SK-MEL-5 (cell line): ENCODE results near the gene C5orf58. TPM values are rescaled to one million over a fixed set of nuclear protein-coding genes. Genes with fewer than 3 reads are reported as not detected.
A peak's percentile ranks its signal among the peaks of the same experiment; 100 is the strongest.
"Not testable (repeated sequence)": the region's sequence is repeated elsewhere in the genome, so short reads cannot be mapped to it uniquely, and the experiment has no call there.

Experiments used
- DNase-seq: peaks from one replicate; pipeline ENCODE4 v3.0.0-alpha.2; 2016; ENCODE audit warnings: low read depth, low spot score
- in situ Hi-C: cut with HindIII; loops from 2 replicates; pipeline ENCODE4 v1.10.0; 2016; ENCODE audit warnings: low sequenced_read_pairs, high pct_unique_total_duplicates, low pct_unique_long_range_greater_than_20kb
- total RNA-seq: library from RNA; depleted of rRNA; stranded (reverse); fragments of >200 nt; shearing (Covaris generic); gene quantifications from 2 replicates; pipeline ENCODE4 v1.2.3, GENCODE V29; 2014

C5orf58 gene
- total RNA-seq, 1 experiment from 2014 or later = not detected

DNA sequence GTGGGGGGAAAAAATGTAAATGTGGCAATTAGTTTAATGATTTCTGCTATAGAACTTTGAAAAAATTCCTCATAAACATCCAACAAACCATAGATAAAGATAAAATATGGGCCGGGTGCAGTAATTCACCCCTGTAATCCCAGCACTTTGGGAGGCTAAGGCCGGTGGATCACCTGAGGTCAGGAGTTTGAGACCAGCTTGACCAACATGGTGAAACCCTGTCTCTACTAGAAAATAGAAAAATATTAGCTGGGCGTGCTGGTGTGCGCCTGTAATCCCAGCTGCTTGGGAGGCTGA, 16.1 kb downstream of the C5orf58 start:
- DNase-seq, in situ Hi-C loops: not testable (repeated sequence)

DNA sequence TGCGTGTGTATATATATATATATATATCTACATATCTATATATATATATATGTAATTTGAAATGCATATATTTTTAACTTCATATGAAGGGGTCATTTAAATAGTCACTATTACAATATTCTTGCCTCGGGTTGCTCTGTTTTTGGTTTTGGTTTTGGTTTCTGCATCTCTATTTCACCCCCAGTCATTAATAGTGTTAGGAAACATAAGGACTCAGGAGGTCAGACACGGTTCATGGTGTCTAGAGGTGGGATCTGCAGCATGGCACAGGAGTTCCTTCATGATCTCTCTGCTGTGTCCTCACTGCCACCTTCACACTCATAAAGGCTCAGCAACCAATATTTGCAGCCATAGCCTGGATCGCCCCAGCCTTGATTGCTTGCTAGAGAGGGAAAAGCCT, 16.6 kb downstream of the C5orf58 start:
- in situ Hi-C loops = no loop called here
- DNase-seq = no peak

DNA sequence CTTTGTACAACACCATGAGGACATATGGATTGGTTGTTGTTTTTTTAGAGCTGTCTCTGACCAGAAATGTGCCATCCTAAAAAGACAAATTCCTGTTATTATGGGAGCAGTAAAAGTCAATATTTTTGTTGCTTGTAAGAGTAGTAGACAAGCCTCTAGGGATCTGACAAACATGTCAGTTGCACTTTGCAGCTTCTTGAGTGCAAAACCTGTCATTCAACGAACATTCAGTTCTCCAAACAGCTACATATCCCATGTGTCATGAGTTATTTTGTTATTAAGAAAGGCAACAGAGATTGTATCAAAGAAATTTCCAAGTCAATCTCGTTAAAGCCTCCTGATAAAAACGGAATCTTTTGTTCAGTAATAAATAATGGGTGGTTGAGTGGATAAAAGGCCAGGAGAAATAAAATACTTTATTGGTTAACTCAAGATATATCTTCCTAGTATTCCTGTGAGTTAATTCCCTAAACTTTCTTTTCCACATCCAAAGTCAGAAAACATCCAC, 18.1 kb downstream of the C5orf58 start:
- no peak for DNase-seq
- in situ Hi-C loops = no loop called here

DNA sequence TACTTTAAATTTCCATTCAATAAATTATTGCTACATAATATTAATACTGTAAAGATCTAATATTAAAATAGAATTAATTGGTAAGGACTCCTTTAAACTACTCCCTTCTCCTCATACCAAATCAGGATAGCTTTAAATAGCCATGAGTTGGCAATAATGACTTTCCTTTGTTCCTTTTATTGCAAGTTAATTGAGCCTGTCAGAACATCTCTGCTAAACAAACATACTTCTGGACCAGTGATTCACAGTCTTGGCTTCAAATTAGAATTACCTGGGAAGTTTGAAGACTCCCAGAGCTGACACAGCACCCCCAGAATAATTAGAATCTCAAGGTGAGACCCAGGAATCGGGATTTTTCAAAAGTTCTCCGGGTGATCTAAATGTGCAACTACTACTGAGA, 18.7 kb downstream of the C5orf58 start:
- in situ Hi-C loops = no loop called here
- DNase-seq = no peak

DNA sequence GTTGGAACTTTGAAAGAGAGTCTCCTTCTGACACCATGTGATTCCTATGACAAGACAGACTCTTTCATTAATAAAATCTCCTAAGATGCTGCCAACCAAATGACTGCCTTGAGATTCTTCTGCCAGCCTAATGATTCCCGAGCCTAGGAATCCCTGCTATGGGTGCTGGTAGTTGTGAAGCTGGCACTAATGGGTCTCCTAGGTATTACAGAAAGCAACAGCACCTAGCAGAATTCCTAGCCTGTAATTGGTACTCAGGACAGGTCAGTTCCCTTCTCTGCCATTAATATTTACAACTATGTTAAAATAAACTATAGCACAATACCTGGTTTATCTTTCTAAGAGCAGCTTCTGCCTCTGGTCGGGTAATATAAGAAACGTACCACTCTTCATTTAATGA, 19.3 kb downstream of the C5orf58 start:
- in situ Hi-C loops = no loop called here
- no peak for DNase-seq

DNA sequence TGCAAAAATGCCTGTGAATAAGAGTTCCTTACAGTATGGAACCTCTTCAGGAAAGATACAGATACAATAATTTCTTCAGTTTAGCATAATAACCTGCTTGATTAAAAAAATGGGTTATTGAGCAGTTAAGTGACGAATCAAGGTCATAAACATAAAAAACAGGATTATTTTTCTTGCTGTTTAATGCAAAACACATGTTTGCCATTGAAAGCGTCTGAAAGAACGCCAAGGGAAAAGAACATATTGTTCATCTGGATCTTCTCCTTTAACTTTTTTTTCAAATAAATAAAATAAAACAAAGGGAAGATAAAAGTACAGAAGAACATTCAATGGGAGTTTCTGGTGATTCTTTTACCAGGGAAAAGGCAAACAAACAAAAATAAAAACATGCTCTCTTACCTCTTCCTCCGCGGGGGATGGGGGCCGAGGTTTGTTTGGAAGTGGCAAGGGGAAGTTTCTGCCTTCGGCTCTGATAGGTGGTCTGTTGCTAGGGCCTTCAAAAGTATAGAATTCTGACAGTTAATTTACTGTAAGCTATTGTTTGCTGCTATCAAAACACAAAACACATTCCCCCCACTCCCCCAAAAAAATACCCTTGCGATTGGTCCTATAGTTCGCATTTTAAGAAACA, 20.1 kb downstream of the C5orf58 start:
- in situ Hi-C loops = no loop called here
- DNase-seq = no peak

DNA sequence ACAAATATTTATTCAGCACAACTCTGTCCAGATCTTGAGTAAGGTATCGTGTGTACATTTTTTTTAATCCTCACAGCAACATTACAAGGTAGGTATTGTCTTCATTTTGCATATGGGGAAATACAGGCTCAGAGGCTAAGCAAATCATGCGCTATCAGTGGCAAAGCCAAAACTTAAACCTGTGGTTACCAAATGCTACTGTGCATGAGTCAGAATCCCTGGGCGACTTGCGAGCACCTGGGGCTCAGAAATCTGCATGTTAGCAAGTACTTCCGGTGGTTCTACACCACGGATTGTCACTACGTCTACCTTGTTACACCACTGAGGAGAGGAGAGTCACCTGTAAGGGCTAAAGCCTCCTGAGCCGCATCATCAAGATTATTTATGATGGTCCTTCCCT, 21.3 kb downstream of the C5orf58 start:
- DNase-seq = no peak
- in situ Hi-C loops = no loop called here

DNA sequence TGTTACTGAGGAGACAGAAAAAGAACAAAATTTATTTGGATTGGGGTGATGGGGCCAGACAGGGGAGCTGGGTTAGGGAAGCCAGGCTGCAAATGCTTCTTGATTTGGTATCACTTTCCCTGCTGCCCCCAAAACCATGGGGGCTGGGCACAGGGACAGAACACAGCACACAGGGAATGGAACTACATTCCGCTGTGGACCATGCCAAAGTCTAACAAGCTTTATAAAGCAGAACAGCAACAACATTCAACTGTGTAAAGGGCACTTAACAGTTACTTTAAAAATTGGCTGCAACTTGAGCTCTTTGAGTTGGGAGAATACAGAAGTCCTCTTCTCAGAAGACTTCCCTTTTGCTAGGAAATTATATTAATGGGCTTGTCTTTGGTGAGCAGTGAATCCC, 23.8 kb downstream of the C5orf58 start:
- in situ Hi-C loops = no loop called here
- no peak for DNase-seq

DNA sequence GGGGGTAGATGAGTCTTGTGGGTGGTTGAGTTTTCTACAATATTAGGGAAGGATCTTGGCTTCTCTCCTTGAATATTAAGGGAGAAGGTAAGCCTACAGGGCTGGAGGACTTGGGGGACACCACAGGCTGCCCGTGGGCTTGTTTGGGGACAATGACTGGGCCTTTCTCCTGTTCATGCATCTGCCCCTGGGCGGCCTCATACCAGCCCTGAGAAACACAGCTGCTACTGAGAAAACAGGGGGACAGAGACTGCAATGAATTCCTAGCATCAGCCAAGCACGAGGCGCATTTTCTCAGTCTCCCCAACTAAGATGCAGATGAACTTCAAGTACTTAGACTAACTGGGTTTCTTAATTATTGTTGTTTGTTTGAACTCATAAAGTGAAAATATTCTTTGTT, 24.6 kb downstream of the C5orf58 start:
- DNase-seq = no peak
- in situ Hi-C loops = no loop called here

DNA sequence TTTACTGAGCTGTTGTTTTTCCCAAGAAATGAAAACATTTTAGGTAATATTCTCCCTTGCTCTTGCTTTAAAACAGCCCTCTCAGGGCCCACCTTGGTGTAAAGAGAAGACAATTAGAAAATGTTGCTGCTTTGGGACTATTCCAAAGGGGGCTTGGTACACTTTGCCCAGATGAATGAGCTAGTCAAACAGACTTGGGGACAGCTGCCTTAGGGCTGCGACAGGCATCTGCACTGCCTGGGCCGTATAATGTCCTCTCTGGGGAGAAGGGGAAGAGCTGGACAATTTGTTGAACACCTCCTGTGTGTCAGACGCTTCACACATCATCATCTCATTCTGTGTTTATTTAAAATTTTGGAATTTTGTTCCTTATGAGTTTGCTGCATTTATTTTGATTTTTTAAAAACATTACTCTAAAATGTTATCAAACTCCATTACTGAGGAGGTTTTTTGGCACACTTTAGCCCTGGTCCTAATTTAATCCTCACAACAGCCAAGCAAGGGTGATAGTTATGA, 28.8 kb downstream of the C5orf58 start:
- in situ Hi-C loops = no loop called here
- no peak for DNase-seq

DNA sequence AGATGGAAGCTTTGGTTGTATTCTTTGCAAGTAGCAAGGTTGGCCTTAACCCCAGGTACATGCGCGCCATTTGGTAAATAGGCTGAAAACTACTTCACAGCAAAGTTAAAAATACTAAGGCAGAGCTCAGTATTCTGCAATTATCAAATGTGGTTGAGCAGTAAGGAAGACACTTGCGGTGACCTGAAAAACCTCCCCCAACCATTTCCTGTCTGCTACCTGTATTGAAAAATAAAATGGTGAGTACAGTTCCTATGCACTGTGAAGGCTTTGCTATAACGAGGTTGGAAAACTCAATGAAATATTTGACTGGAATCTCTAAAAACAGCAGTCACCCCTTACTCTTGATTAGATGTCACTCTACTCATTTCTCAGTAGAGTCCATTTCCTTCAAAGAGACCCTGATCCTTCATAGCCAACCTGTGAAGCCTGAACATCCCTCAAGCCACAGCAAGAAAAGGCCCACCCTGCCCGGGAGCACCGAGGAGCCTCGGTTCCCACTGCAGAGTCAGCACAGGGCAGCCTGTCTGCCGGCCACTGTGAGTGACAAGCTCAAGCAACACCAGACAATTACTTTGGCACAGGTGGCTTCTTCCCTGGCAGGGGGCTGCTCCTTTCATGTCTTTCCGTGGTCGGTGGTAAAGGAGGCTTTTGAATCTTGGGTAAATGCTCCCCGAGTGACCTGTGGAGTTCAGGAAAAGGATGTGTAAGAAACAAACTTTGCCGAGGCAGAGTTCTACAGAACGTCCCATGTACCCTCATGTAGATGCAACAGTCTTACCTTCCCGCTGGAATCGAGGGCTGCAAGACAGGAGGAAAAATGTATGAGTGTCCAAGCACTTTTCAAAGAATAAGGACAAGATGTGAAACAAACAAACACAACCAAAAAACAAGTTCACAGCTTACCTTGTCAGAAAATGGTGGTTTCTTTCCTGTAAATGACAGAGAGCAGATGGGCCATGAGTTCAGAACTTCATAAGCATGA, 29.6 kb downstream of the C5orf58 start:
- in situ Hi-C loops = no loop called here
- DNase-seq = no peak

DNA sequence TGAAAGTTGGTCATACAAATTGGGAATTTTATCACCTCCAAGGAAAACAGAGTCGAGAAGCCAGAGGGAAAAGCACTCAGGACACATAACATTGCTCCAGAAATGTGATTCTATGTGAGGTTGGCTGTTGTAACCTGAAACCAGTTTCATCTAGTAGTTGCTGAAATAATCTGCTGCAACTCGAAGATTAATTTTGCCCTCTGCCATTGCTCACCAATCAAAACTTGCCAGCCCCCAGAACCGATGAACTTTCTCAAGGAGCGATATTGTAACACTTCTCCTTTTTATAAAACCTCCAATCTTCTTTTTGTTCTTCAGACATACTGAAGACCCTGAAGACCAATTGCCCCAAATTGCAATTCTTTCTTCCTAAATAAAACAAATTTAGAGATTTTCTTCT, 31.1 kb downstream of the C5orf58 start:
- DNase-seq = no peak
- in situ Hi-C loops = no loop called here

DNA sequence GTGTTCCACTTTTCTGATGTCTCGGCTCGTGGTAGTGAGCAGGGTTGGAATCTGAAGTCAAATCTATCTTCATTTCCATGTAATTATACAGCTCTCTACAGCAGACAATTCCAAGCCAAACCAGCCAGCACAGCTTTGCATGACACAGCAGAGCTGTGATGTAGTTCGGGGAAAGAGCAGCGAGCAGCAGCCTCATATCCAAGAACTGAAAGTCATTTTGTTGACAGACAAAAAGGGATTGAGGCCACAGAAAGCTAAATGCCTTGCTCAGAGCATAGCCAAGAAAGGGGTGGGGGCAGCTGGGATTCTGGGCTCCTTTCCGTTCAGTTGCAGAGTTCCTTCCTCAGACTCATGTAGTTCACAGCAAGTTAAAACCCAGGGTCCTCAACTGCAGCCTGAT, 32.7 kb downstream of the C5orf58 start:
- DNase-seq = peak; percentile 14
- in situ Hi-C loops = no loop called here

DNA sequence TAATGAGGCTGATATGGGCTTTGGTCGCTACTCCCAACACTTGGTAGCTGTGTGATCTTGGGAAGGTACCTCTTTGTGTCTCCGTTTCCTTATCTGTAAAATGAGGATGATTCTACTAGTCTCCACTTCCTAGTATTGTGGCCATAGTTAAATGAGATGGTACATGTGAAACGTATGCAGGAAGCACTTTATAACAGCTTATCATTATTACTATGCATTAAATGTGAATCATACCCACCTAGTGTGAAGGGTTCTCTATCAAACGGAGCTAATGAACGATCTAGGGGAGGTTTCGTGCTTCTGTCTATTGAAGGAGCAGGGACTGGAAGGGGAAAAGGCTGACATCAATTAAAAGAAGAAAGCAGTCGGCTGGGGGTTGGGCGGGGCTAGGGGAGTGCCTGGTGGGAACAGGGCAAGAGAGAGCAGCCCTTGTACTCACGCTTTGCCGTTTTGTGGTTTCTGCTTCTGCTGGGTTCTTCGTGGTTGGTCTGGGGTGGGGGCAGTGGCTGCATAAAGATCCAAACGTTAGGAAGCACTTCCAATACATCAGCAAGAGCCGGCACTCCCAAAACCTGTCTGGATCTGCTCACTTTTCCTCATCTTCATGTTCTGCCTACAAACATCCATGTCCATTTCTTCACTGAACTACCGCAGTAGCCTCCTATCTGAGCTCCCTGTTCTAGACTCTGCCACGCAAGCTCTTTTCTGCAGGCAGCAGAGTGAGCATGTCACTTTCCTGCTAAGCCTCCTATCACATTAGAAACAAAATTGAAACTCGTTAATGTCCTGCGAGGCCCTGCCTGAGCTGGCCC, 34.0 kb downstream of the C5orf58 start:
- in situ Hi-C loops = no loop called here
- no peak for DNase-seq

DNA sequence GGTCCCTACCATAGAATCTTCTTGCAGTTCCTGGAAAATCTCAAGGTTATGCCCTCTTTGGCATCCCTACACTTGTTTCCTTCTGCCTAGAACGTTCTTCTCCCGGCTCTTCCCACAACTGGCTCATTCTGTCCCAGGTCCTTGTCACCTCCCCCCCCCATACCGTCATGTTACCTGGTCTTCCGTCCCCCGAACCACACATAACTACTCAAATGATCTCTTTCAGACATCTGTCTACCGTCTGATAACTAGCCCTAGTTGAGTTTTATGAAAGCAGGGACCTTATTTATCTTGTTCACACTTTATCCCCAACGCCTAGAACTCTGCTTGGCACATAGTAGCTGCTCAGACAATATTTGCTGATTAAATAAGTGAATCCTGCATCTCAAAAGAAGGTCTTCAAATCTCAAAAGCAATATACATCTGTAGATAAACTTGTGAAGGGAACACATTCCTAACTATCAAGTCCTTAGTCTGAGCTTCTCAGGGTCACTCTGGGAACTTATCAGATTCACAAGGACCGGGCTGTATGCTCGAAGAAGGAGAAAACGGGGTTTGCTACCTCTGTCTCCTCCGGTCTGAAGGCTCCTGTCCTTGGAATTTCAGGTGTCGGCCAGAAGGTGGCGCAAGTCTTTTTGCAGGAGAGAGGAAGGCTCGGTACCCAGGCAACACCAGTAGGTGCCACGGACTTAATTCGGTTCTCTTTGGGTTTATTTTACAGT, 34.8 kb downstream of the C5orf58 start:
- in situ Hi-C loops = no loop called here
- peak; percentile 82 for DNase-seq

DNA sequence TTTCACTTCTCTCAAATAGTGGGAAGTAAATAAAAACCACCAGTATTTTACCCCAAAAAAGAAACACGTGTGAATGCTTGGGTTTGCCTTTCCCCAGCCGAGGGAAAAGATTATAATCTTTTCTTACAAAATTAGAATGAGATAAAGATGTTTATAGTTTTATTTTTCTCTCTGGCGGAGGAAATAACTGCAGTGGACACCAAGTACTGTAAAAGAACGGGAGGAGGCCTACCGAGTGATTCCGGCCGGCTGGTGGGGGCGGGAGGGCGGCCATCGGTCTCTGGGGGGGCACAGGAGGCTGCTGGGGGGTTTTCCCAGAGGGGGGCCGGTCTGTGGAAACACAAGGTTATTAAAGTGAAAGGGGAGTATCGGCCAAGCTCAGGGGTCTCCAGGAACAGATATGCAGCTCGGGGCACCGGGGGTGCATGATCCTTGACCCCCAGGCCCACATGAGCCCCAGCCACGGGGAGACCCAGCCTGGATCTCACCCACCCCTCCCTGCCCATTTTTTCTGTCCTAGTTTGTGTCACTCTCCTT, 35.4 kb downstream of the C5orf58 start:
- in situ Hi-C loops = no loop called here
- DNase-seq = no peak

DNA sequence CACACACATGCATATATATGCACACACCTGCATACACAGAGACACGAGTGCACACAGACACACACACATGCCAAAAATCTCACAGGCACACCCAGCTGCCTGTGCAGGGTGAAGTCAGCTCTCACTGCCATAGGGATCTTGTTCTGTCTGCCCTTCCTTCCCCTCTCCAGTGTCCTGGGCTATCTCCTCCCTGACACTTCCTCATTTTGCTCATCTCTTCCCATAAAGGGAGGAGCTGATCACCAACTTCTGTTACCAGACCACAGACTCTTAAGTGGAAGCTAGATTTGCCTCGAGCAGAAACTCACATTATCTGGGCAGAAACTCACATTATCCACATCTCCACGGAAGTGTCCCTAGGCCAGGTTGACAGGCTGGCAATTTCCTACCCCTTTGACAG, 36.1 kb downstream of the C5orf58 start:
- DNase-seq = no peak

More for the DNA sequence above, 36.1 kb downstream of the C5orf58 start:
- in situ Hi-C loops = no loop called here
